ENCODE measurements around the gene SCGB2B2.
"Not testable (repeated sequence)": the region's sequence is repeated elsewhere in the genome, so short reads cannot be mapped to it uniquely, and the experiment has no call there.

Gene SCGB2B2

GRCh38 chr19:34669305-34669704 lies 7.7 kb downstream of the SCGB2B2 start:
- DNase-seq (ENCODE audit: low read depth in 1 of 2, low spot score in 1 of 2), result no peak

- DNase-seq (ENCODE audit: low read depth in 1 of 2, low spot score in 1 of 2), result not testable (repeated sequence)
These were observed 8.3 kb downstream of the SCGB2B2 start for GRCh38 chr19:34668690-34669089.

- DNase-seq (ENCODE audit: low read depth in 1 of 2, low spot score in 1 of 2), result not testable (repeated sequence)
These were observed 8.8 kb downstream of the SCGB2B2 start for GRCh38 chr19:34668077-34668689.

- no peak for DNase-seq (ENCODE audit: low read depth in 1 of 2, low spot score in 1 of 2)
These were observed 9.4 kb downstream of the SCGB2B2 start for GRCh38 chr19:34667349-34668076.

DNA sequence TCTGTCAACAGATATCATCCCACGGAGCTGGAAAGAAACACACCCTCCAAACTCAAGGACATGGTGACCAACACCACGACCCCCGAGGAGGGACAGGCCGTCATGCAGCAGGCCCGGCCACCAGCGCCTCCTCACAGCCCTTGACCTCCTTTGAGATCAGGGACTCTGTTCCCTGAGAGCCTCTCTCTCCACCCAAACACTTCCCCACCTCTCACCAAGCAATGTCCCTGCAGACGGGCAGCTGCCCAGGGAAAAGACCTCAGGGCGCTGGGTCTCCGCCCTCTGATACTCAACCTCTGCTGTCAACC lies 10.0 kb downstream of the SCGB2B2 start:
- no peak for DNase-seq (ENCODE audit: low read depth in 1 of 2, low spot score in 1 of 2)

DNA sequence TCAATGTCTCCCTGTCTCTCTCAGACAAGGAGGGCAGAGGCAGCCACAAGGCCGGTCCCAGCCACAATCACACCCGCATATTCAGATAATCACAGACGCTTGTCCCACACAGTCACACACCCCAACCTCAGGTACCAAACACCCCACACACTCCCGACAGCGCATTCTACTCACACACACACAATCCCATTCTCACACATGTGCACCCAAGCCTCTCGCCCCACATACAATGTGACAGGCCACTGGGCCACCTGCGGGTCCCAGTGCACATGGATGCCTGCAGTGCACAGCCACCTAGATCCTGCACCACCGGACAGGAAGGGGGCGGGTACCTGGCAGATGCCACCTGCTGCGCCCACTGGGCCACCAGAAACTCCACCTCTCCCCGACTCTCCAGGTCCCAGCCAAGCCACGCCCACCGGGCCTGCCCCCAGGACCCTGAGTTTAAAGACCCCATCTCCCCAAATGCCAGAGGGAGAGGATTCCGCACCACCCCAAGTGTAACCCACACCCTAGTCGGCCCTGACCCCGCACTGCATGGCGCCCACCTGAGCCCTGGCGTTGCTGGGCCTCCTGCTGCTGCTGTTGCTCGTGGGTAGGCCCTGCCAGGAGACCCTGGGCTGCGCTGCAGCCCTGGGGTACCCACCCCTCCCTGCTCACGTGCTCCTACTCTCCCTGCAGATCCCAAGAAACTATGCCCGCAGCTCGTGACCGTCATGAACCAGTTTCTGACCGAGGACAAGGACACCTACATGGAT lies 10.6 kb downstream of the SCGB2B2 start:
- no peak for DNase-seq (ENCODE audit: low read depth in 1 of 2, low spot score in 1 of 2)

- DNase-seq (ENCODE audit: low read depth in 1 of 2, low spot score in 1 of 2), result not testable (repeated sequence)
These were observed 11.7 kb downstream of the SCGB2B2 start for GRCh38 chr19:34665275-34665674.

DNA sequence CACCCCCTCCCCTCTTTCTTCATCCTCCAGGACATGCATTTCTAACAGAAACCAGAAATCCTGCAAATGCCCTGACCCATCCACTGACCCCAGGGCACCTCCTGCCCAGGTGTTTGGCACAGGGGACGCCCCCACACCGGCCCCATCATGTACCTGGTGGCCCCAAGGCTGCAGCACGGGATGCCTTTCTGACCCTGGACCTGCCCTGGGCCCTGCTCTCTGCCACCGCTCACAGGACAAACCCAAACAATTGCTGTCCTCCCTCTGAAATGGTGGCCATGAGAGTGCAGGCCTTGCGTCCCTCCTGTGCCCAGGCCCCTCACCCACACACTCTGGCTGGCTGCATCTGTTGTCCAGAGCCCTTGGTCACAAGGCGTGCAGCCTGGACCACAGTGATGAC lies 12.1 kb downstream of the SCGB2B2 start:
- no peak for DNase-seq (ENCODE audit: low read depth in 1 of 2, low spot score in 1 of 2)

DNA sequence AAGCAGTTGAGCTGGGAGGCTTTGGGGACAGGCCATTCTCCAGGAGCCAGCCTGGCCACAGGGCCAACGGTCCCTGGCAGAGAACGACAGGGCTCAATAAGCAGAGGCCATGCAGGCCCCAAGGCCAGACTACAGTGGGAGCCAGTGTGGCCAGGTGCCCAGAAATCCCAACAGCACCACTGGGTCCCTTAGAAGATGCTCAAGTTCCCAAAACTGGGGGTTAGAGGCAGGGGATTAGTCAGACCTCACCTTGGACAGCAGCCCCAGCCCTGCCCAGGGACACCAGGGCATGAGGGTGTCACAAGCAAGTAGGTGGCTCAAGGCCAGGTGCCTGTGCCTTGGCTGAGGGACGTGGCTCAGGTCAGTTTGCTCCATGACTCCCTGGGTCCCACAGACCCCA lies 12.8 kb downstream of the SCGB2B2 start:
- DNase-seq (ENCODE audit: low read depth in 1 of 2, low spot score in 1 of 2), result no peak

DNA sequence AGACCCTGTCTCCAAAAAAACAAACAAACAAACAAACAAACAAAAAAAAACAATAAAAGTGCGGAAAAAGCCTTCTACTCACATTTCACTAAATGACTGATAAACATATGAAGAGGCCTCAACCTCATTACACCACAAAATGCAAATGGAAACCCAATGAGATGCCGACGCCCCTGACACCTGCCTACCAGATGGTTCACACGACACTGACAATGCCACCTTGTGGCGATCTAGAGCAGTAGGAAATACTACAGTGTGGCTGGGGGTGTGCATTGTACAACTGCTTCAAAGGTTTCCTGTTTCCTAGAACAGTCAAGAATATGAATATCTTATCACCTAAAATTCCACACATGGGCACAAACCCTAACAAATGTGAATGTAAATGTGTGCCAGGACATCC lies 14.0 kb downstream of the SCGB2B2 start:
- DNase-seq (ENCODE audit: low read depth in 1 of 2, low spot score in 1 of 2), result peak in 1 of 2 donors; percentile 12

GRCh38 chr19:34661357-34661756 lies 15.6 kb downstream of the SCGB2B2 start:
- DNase-seq (ENCODE audit: low read depth in 1 of 2, low spot score in 1 of 2), result no peak

DNA sequence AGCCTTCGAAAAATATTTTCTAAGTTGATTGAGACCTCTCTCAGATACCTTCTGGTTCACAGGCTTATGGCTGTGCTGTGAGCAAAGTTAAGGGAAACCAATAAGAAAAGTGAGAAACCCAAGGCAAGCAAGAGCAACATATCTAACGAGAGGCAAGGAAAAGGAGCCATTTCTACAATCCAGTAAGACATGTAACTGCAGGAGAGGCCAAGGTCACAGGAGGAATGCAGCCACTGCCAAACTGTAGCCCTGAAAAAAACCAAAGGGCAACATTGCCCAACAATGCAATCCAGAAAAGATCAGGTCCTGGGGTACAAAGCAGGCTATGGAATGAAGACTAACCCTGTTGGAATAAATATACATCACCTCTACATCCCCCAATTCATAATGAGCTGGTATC lies 21.3 kb downstream of the SCGB2B2 start:
- DNase-seq (ENCODE audit: low read depth in 1 of 2, low spot score in 1 of 2), result no peak

GRCh38 chr19:34654796-34655195 lies 22.2 kb downstream of the SCGB2B2 start:
- no peak for DNase-seq (ENCODE audit: low read depth in 1 of 2, low spot score in 1 of 2)

DNA sequence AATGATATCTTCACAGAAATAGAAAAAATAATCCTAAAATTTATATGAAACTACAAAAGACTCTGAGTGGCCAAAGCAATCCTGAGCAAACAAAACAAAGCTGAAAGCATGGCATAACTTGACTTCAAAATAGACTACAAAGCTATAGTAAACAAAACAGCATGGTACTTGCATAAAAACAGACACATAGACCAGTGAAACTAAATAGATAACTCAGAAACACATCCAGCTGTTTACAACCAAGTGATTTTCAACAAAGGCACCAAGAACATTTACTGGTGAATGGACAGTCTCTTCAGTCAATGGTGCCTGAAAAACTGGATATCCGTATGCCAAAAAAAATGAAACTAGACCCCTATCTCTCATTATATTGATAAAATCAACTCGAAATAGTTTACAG lies 25.2 kb downstream of the SCGB2B2 start:
- DNase-seq (ENCODE audit: low read depth in 1 of 2, low spot score in 1 of 2), result no peak

DNA sequence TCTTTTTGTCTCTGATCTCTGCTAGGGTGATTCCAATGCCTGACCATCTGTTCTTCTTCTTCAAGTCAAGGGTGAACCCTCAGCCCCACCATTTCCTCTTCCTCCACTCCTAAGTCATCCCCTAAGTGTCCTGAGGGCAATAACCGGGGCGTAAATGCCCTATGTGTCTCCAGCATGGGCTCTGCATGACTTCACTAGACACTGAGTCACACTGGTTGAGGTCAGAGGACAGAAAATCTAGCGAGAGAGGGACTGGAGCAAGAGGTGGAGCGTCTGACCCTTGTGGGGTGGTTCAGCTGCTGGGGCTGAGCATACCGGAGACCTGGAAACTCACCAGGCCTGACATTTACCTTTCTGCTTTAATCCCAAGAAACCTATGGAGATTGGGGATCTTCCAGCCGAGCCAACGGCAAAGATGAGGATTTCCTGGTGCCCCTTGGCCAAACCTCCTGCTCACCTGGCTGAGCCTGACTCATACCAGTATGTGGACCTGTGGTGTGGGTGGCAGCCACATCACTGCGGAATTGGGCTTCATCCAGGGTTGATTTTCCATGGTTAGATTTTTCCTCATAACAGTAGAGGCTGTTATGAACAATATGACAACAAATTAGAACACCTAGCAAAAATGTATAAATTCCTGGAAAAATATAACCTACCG lies 26.9 kb downstream of the SCGB2B2 start:
- no peak for DNase-seq (ENCODE audit: low read depth in 1 of 2, low spot score in 1 of 2)

DNA sequence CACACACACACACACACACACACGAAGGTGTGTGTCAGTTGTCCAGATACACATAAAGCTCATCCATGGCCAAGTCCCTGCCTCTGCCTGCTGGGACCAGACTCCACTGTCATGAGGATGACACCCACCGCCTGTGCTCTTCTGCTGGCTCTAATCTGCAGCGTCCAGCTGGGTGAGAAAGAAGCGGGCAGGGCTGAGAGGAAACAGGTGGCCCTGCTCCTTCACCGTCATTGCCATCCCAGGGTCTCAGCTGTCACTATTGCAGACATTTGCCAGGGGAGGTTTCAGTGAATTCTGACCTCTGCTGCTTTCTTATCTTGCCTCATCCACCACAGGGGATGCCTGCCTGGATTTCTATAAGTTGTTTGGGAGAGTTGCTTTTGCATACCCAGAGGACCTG lies 31.4 kb downstream of the SCGB2B2 start:
- no peak for DNase-seq (ENCODE audit: low read depth in 1 of 2, low spot score in 1 of 2)

DNA sequence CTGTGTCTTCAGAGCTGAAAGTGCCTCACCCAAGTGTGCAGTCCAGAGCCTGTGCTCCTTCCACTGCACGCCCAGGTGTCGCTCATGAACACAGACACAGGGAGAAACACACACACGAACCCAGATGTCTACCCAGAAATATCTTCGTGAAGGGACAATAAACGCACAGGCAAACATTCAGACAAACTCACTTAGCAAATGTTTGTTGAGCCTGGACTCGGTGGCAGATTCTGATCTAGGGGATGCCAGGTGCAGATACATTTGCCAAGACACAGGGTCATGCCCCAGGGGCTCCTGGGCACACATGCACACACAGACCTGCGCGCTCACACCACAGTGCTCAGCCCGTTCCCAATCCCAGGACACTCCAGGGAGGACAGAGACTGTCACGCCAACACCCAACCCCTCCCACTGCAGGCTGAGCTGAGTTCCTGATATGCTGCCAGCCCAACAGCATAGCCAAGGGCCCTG lies 31.9 kb downstream of the SCGB2B2 start:
- no peak for DNase-seq (ENCODE audit: low read depth in 1 of 2, low spot score in 1 of 2)

DNA sequence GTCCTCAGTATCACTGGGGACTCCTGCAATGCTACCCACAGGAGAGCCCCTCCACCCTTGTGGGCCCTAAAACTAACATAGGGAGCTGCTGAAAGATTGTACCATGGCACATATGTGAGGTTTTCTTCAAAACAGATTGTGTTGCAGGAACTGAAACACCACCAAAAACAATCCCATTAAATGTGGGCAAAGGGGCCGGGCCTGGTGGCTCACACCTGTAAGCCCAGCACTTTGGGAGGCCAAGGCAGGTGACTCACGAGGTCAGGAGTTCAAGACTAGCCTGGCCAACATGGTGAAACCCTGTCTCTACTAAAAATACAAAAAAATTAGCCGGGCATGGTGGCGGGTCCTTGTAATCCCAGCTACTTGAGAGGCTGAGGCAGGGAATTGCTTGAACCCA lies 34.7 kb downstream of the SCGB2B2 start:
- DNase-seq (ENCODE audit: low read depth in 1 of 2, low spot score in 1 of 2), result no peak

GRCh38 chr19:34639491-34640085 lies 37.4 kb downstream of the SCGB2B2 start:
- peak; percentile 15 to 75 for DNase-seq (ENCODE audit: low read depth in 1 of 2, low spot score in 1 of 2)

DNA sequence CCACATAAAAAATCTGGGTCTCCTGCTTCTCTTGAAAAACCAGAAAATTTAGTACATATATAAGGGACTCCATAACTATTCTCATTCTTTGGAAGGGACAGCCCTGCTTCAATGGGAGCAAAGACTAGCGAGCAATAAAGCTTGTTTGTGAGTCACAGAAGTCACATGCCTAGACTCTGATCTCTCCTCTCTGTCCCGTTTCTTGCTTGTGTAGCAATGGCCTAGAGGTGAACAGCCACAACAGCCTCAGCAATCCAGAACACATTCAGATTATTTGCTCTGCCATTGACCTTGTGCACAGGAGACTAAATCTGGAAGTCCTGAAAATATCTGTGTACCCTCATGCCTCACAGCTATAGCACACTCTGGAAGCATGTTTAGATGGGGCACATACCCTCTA lies 43.2 kb downstream of the SCGB2B2 start:
- DNase-seq (ENCODE audit: low read depth in 1 of 2, low spot score in 1 of 2), result no peak

Measured in activated CD4-positive, alpha-beta T cell treated with anti-CD3 and anti-CD28 coated beads, Interleukin-2, amount 50 U/mL, for 24 hours (primary cell).